Left lobe of liver (tissue), 2 donors: ENCODE data around the gene ART4. TPM values are rescaled to one million over a fixed set of nuclear protein-coding genes. Genes with fewer than 3 reads are reported as not detected.

Experiments used
- ATAC-seq: fragments of 200-7000 bp; cut with Tn5 transposase; one replicate; pipeline ENCODE4 v1.9.1; 2020; ENCODE audit warnings: mild to moderate bottlenecking, moderate library complexity
- DNase-seq: peaks from one replicate; pipeline ENCODE4 v3.0.0-alpha.2; 2020; ENCODE audit warnings: low spot score
- total RNA-seq: library from RNA; stranded (reverse); gene quantifications from one replicate; pipeline ENCODE4 v1.2.1, GENCODE V29; 2021
- donor health status: DM: no; HTN: no; CAD: no; lungs with moderate emphysema.
- donor health status: DM: no; HTN: yes; CAD: no.

Gene ART4
- total RNA-seq, 1 donor from 2014 or later, result 27.5 TPM

DNA sequence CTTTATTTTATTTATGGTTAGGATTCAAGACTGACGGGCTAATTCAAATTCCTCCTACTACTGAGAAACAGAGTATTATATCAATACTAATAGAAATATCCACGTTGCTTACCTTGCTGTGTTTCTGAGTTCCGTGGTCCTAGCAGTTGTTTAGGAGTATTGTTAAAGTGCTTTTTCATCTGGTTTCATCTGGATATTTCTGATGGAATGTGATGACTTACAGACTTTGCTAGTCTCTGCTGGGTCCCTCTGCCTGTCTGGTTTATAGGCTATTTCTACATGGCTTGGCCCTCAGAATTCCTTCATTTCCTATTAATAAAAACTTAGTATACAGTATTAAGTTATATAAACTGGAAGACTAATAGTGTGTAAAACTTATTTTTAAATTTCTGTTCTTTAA is 29.3 kb downstream of the ART4 start, which contains the start of gene SMCO3:
Gene SMCO3 (minus strand): TSS at position 169 of the 400 bp plus-strand sequence. CDS start 7,502 bp downstream, outside the sequence.
- DNase-seq (no peak), ATAC-seq (no peak)

- DNase-seq (no peak), ATAC-seq (no peak)
Measured at GRCh38 chr12:14811486-14811885, 31.8 kb downstream of the ART4 start.

DNA sequence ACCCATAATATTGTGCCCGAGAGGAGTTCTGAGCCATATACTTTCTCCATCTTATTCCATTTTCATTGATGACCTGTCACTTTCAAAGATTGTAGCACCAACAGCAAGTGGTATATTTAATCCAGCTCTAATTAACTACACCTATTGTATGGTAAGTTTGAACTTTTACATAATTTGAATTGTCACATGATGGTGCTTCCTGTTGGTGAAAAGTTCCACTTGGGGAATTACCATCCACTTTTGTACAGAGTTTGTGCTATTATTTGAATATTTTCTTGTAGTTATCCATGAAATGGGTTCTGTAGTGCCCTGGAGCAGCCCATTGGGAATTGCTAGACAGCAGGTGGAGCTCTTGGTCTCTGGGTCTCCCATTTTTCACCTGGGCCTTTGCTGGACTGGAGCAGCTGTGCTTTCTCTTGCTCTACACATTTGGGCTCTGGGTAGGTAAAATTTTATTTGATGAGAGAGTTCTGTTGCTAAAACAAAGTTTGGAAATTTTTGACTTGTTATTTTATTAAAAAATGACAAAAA is 32.3 kb downstream of the ART4 start:
- DNase-seq (peak; percentile 59), ATAC-seq (peak; percentile 97)

- DNase-seq (no peak), ATAC-seq (peak; percentile 64)
Measured at GRCh38 chr12:14810167-14810952, 33.0 kb downstream of the ART4 start.

DNA sequence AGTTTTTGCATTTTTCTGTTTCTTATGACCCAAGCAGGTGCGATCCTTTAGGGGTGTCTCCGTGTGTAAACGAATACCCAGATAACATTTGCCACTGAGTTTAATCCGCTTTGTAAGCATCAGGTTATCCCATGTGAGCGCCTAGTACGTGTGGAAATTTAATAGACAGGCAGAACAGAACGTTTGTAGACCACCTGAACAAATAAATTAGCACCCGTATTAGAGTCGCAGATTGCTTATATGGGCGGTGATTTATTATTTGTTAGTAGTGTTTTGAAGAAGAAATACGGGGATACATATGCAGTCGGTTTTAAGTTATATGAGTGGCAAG is 39.5 kb downstream of the ART4 start:
- ATAC-seq (peak; percentile 29), DNase-seq (no peak)

DNA sequence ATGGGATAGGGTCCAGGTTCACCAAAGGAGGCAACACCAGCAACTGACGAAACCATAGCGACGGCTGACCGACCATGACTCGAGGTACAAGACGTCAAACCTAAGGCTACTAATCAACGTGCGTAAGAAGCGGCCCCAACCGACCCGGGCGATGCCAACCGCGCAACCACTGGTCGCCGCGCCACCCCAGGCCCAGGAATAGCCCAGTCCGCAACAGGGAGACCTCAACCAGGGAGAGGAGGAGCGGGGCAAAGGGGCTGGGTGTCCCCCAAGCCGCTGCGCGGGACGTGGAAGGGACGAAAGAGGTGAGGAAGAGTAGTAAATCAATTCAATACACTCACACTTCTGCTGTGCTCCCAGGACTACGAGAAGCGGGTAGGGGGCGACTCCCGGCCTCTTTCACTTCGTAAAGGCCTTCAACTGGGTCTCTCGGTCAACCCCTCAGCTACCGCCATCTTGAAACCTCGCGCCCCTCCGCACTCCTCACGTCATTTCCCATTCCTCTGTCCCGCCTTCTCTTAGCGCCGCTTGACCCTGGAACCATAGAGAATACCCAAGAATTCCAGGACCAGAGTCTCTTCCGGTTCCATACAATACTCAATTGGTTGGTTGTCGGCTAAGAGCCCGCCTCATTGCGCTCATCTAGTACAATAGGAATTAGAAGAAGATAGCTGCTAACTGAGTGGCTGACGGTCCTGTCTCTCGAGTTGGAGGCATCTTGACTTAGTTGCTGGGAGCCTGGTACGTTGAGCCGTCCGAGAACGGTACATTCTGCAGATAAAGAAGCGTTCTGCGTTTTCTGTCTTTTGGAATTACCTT is 40.1 kb downstream of the ART4 start, which contains the start of the genes C12orf60 and WBP11:
Gene C12orf60 (plus strand): TSS at position 660 of the 819 bp plus-strand sequence. CDS start 19,266 bp downstream, outside the sequence.
Gene WBP11 (minus strand): TSS at position 468 of the 819 bp plus-strand sequence. CDS start 2,095 bp downstream, outside the sequence.
- ATAC-seq (peak; percentile 98), DNase-seq (peak; percentile 95)

GRCh38 chr12:14802721-14803010 is 40.7 kb downstream of the ART4 start:
- DNase-seq, result no peak
- ATAC-seq, result no peak

DNA sequence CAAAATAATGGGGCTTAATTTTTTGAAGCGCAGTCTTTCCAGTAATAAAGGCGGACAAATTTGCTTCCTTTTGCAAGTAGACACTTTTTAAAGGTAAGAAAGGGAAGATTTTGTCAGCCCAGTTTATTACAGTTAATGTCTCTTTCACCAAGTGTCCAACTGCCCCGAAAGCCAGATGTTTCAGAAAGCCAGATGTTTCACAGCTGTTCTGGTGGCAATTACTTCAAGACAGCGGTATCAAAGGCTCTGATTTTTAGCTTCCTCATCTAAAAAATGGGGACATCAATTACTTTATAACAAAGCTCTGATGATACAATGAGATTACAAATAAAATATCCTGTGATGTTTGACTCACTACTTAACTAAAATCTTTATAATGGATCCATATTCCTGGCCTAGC is 41.1 kb downstream of the ART4 start:
- no peak for DNase-seq
- no peak for ATAC-seq

DNA sequence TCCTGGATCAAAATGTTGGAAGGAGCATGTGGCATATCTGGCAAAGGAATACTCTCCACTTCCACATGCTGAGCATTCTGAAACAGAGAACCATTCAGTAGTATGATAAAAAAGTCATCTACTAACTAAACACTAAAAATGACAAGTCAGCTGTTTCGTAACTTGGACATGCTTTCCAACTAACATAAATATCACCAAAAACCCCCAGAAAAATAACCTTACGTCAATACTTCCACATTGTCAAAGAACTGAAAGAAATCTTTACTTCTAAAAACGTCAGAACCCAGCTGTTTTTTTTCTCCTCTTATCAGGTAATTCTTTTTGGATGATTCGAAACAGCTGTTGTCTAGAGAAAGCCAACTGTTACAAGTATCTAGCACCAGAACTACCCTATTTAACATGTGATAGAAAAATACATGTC is 48.3 kb downstream of the ART4 start:
- ATAC-seq (no peak), DNase-seq (no peak)

DNA sequence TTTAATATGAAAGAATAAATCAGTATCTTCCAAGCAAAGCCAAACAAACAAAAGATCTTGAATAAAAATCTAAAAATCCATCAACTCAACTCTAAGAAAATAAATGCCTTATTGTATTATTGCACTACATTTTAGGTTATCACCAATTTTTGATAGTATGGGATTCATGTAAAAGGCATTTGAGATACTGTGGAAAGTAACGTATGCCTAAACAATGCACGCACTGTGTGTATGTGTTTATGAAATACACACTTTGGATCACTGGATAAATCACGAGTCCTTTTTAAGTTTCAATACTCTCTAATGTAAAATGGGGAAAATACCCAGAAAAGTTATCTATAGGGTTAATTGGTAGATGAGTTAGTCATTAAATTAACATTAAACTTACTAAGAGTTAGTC is 57.8 kb downstream of the ART4 start:
- ATAC-seq, result no peak
- no peak for DNase-seq

DNA sequence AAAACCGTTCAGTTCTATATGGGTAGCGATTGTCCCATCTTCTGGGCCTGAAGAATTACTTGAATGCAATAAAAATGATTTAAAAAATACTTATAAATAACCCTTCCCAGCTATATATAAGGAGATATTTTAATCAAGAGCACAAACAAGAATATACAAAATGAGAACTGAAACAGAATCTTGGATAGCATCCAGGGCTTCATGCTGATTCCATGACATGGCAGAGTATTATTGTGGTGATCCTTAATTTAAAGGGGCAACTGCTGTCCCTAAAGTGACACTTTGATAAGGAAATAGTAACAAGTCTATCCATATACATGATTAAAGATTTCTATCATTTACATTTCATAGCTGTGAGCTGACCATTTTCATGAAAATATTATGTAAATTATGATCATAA is 58.9 kb downstream of the ART4 start:
- DNase-seq (no peak), ATAC-seq (no peak)

DNA sequence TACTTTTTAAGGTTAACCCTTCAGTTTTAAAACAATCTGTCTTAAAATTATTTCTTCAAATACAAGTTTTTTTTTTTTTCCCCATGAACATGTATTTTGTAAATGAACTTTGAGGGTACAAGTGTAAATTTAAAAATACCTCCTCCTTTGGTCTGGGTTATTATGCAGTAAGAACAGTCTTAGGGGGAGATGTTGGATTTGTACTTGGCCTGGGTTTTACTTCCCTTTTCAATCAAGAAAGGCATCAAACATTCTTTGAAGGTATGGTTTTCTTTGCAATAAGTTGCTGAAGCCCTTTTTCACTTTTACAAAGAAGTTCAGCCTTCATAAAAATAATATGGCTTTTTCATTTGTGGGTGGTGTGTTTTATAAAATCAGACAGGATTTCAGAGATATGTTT is 60.6 kb downstream of the ART4 start:
- ATAC-seq, result no peak

DNA sequence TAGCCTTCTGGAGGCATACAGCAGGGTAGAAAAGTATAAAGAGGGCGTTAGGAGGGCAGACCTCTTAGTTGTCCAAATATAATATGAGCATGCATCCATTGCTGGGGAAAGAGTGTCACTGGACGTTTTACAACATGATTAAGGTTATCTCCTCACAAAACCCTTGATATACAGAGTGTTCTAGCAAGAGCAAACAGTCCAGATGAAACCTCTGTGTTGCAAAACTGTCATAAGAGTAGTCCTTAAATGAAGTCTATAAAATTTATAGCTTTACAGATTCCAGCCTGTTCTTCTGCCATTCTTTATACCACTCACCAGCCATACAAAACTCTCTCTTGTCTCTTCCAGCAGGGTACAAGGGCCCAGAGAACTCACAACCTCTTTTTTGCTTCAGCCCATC is 61.8 kb downstream of the ART4 start:
- DNase-seq, result no peak
- ATAC-seq, result no peak

More for the DNA sequence above, 60.6 kb downstream of the ART4 start:
- DNase-seq, result no peak

GRCh38 chr12:14780859-14781258 is 62.5 kb downstream of the ART4 start:
- ATAC-seq (no peak), DNase-seq (no peak)

DNA sequence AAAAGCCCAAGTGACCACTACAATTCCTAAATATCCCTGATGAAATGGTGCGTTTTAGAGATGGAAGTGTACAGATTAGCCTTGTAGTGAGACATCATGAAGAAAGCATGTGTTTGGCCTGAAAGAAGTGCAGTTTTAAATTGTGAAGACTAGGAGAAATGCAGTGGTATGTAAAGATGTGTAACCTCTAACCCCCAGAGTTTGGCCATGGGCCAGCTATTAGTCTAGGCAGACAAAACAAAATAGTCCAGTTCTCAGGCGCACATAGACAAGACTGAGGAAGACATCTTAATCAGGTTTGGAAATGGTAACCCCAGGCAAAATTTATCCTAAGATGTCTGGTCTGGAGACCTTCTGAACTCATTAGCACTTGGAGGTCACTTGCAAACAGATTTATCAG is 63.5 kb downstream of the ART4 start:
- DNase-seq (no peak), ATAC-seq (no peak)

GRCh38 chr12:14777271-14777670 is 66.1 kb downstream of the ART4 start:
- ATAC-seq, result no peak
- DNase-seq, result no peak

- ATAC-seq, result no peak
Measured at GRCh38 chr12:14776236-14776961, 66.9 kb downstream of the ART4 start.

DNA sequence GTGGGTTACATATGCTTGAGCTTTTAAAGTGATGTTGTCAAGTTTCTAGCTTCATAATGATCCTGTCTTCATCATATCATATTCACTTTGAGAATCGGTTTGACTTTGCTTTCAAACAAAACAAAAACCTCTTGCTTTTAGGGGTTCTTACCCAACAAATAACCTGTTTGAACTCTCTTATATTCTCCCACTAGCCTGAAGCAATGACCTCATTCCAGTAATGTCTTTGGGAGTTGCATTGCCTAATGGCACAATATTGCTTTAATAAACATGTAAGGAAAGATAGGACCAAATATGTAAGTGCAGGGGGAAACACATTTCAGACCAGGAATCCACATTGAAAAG is 67.7 kb downstream of the ART4 start:
- ATAC-seq, result no peak
- no peak for DNase-seq

More at GRCh38 chr12:14776236-14776961, 66.9 kb downstream of the ART4 start:
- no peak for DNase-seq
